Mesothelial cell of epicardium (in vitro differentiated cells): Measurements from ENCODE around the gene ARSK. TPM values are rescaled to one million over a fixed set of nuclear protein-coding genes. Genes with fewer than 3 reads are reported as not detected.

Source experiments
- DNase-seq, 2 experiments: peaks; one replicate each; pipeline ENCODE4 v3.0.0; 2021; ENCODE audit warnings: low spot score in 2 of 2; ENCODE audit not compliant: unreplicated experiment in 2 of 2
- H3K27ac Mint-ChIP-seq: 2 replicates; pipeline ENCODE4 v1.8.0; 2021; ENCODE audit warnings: mixed read lengths
- H3K27me3 Mint-ChIP-seq: 2 replicates; pipeline ENCODE4 v1.8.0; 2021; ENCODE audit warnings: low read depth, mixed read lengths
- H3K36me3 Mint-ChIP-seq: 2 replicates; pipeline ENCODE4 v1.8.0; 2021; ENCODE audit warnings: mixed read lengths
- H3K4me1 Mint-ChIP-seq: 2 replicates; pipeline ENCODE4 v1.8.0; 2021; ENCODE audit warnings: mixed read lengths
- H3K4me3 Mint-ChIP-seq: 2 replicates; pipeline ENCODE4 v1.8.0; 2021; ENCODE audit warnings: mild to moderate bottlenecking, moderate library complexity, mixed read lengths
- H3K9me3 Mint-ChIP-seq: 2 replicates; pipeline ENCODE4 v1.8.0; 2021; ENCODE audit warnings: mixed read lengths
- CTCF ChIP-seq: fragments of 200-600 bp; sonication (generic); IDR thresholded peaks from one replicate; pipeline ENCODE4 v1.5.0; 2021; ENCODE audit warnings: antibody characterized with exemption; ENCODE audit not compliant: unreplicated experiment
- total RNA-seq: library from RNA; stranded (reverse); gene quantifications from 3 replicates; pipeline ENCODE4 v1.2.1, GENCODE V29; 2021

ARSK gene
- total RNA-seq, 1 donor from 2014 or later, result 10.4 TPM

DNA sequence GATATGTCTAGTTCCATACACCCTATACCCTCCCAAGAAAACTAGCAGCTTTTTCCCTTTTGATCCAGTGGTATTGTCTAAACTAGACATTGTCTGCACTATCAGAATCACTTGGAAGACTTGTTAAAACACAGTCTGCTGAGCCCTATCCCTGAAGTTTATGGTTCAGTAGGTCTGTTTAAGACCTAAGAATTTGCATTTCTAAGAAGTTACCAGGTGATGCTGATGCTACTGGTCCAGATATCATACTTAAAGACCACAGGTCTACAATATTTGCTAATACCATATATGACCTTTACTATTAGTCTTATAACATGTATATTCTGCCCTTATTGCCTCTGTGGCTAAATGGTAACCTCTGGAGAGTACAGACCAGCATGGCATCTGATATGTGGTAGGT is 23.4 kb upstream of the ARSK start:
- TF ChIP-seq CTCF, result no peak
- Mint-ChIP-seq H3K27me3 (no peaks in the 10 kb centered on the region), H3K4me1 (peaks cover 7% of the 10 kb centered on the region), H3K4me3 (no peak overlapping the region), H3K27ac (no peak overlapping the region), H3K36me3 (peaks cover 38% of the 10 kb centered on the region), H3K9me3 (no peaks in the 10 kb centered on the region)
- no peak for DNase-seq

- no peak for DNase-seq
- peaks cover 7% of the 10 kb centered on the region for H3K4me1 Mint-ChIP-seq
- peaks cover 36% of the 10 kb centered on the region for H3K36me3 Mint-ChIP-seq
- no peak overlapping the region for H3K27ac Mint-ChIP-seq
- no peak for TF ChIP-seq CTCF
- H3K9me3 Mint-ChIP-seq, result no peaks in the 10 kb centered on the region
- no peaks in the 10 kb centered on the region for H3K27me3 Mint-ChIP-seq
- H3K4me3 Mint-ChIP-seq, result no peak overlapping the region
Measured at GRCh38 chr5:95532415-95532814, 22.5 kb upstream of the ARSK start.

- H3K4me1 Mint-ChIP-seq, result peaks cover 7% of the 10 kb centered on the region
- H3K4me3 Mint-ChIP-seq, result no peak overlapping the region
- TF ChIP-seq CTCF, result no peak
- H3K36me3 Mint-ChIP-seq, result peaks cover 35% of the 10 kb centered on the region
- peak overlapping the region; percentile 0 for H3K27ac Mint-ChIP-seq
- no peaks in the 10 kb centered on the region for H3K27me3 Mint-ChIP-seq
- DNase-seq, result no peak
- H3K9me3 Mint-ChIP-seq, result no peaks in the 10 kb centered on the region
Measured at GRCh38 chr5:95533106-95533505, 21.8 kb upstream of the ARSK start.

DNA sequence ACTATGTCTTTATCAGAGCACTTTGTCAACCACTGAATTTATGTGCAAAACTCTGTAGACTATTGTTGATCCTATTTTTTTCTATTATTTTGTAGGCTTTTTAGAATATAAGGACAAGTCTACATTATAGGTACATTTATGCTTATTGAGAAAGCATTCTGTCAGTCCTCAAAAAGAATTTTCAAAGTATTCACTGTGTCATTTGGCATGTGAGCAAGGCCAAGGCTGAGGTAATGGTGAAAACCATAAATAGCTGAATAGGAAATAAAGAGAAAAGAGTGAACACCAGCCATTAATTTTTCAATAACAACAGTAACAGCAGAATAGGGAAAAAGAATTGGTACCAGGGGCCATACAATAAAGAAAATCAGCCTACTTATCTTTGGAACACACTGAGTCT is 21.1 kb upstream of the ARSK start:
- Mint-ChIP-seq H3K36me3 (peaks cover 30% of the 10 kb centered on the region), H3K27ac (peak overlapping the region; percentile 0), H3K27me3 (no peaks in the 10 kb centered on the region), H3K9me3 (no peaks in the 10 kb centered on the region), H3K4me3 (no peak overlapping the region), H3K4me1 (peaks cover 7% of the 10 kb centered on the region)
- TF ChIP-seq CTCF, result no peak
- no peak for DNase-seq

- Mint-ChIP-seq H3K4me1 (peaks cover 7% of the 10 kb centered on the region), H3K36me3 (peaks cover 43% of the 10 kb centered on the region), H3K27ac (no peak overlapping the region), H3K9me3 (no peaks in the 10 kb centered on the region), H3K27me3 (no peaks in the 10 kb centered on the region), H3K4me3 (no peak overlapping the region)
- TF ChIP-seq CTCF, result no peak
- no peak for DNase-seq
Measured at GRCh38 chr5:95537501-95537900, 17.4 kb upstream of the ARSK start.
